Stimulated activated CD4-positive, alpha-beta T cell treated with anti-CD3 and anti-CD28 coated beads, Interleukin-1b, Interleukin-23, amount 100 ng/mL, for 1 hour (primary cell): Measurements from ENCODE around the gene MAEA.

Experiments
- DNase-seq, 2 donors: peaks; one replicate each; pipeline ENCODE4 v3.0.0-alpha.2; 2020; ENCODE audit warnings: low read depth in 2 of 2

MAEA gene

GRCh38 chr4:1352567-1352900 is 62.8 kb downstream of the MAEA start:
- DNase-seq, result no peak

DNA sequence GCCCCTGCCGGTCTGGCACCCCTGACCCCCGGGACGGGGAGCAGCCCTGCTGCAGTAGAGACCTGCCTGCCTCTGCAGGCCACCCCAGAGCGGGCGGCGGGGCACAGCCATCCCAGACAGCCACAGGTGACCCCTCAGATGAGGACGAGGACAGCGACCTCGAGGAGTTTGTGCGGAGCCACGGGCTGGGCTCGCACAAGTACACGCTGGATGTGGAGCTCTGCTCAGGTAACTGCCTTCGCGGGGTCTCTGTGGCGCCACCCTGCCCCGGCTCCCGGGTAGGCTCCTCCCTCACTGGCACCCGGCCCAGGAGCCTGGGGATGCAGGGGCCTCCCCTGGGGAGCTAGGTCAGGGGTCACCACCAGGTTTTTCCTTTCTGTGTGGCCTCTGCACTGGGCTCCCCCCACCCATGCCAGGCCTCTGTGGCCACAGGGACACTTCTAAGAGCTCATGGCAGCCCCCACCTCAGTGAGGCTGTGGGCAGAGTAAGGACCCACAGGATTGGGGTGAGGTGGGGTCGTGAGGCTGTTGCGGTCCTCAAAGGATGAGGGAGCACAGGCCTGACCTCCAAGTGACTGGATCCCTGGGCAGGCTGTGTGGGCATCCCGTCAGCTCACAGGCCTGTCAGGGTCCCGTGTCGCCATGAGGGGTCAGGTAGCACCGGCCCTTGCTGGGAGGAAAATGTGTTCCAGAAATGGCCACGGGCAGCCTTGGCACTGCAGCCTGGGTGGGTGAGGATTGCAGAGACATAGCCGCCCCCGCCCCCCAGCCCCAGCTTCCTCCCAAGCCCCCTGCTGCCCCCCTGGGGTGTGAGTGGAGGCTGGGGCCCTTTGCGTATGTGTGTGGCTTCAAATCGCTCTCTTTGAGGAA is 63.7 kb downstream of the MAEA start:
- DNase-seq, result no peak

GRCh38 chr4:1354136-1354982 is 64.7 kb downstream of the MAEA start:
- DNase-seq, result no peak

- DNase-seq, result no peak
Observed at GRCh38 chr4:1354983-1355275, 65.2 kb downstream of the MAEA start.

DNA sequence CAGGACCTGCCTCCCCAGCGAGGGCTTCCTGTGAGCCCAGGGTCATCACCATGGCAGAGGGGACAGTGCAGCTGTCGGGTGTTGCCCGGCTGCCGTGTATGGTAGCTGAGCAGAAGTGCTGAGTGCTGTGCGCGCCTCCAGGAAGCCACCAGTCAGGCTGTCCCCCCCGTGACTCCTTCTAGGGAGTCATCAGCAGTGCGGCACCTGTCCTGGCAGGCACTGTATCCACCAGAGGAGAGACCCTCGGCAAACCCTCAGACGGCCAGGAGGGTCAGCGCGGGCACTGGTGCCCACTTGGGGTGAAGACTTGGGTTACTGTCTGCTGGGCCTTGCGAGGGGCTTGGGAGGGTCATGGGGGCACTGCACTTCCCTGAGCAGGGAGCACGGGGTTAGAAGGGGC is 65.7 kb downstream of the MAEA start:
- no peak for DNase-seq

- peak in 1 of 2 donors; percentile 26 for DNase-seq
Observed at GRCh38 chr4:1356181-1356998, 66.7 kb downstream of the MAEA start.

DNA sequence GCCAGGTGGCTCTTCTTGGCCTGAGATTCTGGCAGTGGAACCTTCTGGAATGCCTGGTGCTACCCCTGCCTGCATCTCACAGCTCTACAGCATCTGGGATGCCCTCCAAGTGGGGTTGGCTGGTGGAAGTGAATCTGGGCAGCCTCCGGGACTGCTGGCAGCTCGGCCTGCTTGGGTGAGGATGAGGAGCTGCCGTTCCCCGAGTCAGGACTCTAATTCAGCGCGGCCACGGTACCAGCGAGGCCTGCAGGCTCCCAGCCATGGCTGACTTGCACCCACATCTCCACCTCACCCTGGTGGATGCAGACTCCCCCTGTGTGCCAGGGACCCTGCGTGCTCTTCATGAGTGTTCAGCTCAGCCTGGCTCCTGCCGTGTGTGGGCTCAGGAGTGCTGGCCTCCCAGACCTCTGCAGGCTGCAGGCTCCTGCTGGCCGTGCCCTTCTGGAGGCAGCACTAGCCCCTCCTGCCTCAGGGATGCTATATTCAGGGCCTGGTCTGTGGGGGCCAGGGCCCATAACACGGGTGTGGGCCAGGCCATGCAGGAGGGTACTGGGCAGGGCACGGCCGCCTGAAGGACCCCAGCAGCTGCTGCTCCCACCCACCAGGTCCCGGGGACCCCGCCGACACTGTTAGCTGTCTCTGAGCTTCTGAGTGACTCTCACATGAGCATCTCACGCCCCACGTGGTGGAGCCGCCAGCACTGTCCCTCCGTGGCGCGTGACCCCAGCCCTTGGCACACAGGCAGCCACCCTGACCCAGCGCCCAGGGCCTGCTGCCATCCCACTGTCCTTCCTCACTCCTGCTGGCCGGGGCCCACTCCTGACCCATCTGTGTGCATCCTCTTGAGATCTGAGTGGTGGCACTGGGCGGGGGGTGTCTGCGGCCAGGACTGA is 67.9 kb downstream of the MAEA start:
- no peak for DNase-seq

GRCh38 chr4:1358421-1359143 is 68.9 kb downstream of the MAEA start:
- DNase-seq, result no peak

- DNase-seq, result no peak
Observed at GRCh38 chr4:1359144-1359501, 69.4 kb downstream of the MAEA start.

DNA sequence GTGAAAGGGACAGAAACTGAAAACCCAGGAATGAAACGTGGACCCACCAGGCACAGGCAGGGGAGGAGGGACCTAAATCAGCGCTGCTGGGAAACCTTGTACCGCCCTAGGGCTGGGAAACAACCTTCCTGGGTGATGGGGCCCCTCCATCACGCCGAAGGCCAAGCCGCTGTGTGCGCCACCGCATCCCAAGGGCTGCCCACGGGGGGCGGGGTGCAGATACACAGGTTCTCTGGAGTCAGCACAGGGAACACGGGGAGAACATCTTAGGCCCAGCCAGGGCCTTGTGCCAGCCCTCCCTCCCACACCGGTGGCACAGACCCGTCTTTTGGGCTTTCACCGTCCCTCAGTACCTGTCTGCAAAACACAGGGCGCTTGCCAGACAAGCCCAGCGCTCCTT is 70.3 kb downstream of the MAEA start:
- DNase-seq, result no peak

DNA sequence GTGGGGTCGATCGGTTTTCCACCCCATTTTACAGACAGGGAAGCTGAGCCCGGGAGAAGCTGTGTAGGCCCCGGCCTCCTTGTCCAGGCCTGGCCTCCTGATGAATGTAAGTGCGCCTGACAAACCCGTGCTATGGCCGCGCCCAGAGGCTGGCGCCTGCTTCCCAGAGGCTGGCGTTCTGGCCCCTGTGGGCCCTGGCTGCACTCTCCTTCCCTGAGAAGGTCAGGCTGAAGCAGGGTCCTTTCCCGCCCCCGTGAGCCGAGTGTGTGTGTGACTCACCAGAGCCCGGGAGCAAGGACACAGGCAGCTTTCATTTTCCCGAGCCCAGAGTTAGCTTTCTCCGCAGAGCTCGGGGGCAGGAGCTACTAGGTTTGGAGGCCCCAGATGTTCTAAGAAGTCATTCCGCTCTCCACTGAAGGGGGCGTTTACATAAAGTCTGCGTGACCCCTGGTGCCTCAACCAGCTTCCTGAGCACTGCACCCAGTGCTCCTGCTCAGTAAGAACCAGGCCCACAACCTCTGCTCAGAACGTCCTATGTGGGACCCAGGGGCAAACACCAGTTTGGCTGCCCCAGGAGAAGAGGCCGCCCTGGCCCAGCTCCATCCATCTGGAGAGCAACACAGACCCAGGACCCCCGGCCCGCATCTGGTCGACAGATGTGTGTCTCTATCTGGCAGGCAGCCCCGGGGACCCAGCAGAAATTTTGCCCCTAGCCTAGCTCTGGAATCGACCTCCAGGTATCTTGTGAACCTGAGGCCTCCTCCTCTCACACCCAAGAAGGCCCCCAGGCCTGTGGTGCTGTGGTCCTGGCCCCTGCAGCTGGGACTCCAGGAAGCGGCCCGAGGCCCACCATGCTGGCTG is 71.0 kb downstream of the MAEA start:
- DNase-seq, result no peak

DNA sequence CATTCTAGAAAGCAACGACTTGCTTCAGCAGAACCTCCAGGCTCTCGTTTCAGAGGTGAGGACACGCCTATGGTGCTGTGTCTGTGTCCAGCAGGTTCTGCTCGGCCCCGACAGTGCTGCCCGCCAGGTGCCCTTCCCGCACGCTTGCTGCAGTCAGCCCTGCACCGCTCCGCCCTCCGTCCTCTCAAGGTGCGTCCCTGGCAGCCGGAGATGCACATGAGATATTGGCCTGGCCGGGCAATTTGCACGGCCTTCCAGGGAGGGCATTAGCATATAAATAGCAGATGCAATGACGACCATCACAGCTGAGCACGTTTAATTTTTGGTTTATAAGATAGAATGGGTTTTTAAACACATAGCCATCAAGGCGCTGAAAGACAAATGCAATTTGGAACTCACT is 71.7 kb downstream of the MAEA start:
- DNase-seq, result no peak

DNA sequence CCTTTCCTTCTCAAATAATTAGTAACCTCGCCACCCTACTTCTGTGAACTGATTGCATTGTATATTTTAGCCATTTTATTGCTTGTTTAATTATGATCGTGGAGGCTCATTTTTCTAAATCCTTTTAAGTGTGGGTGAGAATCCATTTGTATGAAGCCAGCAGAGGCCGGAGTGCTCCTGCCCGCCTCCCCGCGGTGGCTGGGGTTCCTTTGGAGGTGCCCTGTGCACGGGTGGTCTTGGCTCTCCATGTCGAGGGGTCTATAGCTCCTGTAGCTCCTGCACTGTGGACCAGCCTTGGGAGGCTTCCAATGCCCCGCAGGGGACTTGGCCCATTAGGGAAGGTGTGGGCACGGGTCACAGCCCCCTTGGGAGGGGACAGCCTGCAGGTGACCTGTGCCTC is 72.4 kb downstream of the MAEA start:
- no peak for DNase-seq

- DNase-seq, result no peak
Observed at GRCh38 chr4:1362521-1362920, 72.8 kb downstream of the MAEA start.

- DNase-seq, result no peak
Observed at GRCh38 chr4:1363513-1363912, 73.8 kb downstream of the MAEA start.

- no peak for DNase-seq
Observed at GRCh38 chr4:1364217-1364616, 74.5 kb downstream of the MAEA start.

DNA sequence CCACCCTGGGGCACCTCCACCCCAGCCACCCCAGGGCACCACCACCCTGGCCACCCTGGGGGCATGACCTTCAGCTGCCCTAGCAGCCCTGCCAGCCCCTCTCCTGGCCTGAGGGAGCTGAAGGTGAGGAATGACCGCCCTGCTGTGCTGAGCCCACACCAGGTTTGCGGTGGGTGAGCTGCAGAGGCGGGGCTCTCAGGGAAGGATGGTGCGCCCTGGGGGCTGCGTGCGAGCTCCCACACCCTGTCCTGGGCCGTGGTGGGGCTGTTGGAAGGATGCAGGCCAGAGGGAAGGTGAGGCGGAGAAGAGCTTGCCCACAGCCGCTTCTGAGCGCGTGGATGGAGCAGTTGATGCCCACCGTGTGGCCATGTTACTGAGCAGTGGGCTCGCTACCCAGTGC is 75.1 kb downstream of the MAEA start:
- DNase-seq, result no peak

- no peak for DNase-seq
Observed at GRCh38 chr4:1365271-1366178, 75.8 kb downstream of the MAEA start.
